ENCODE data around the gene NTM.

NTM gene

GRCh38 chr11:131923309-131923708 lies 552.9 kb downstream of the NTM start:
- no peak overlapping the region for H3K4me3 ChIP-seq (ENCODE audit: low read depth, low read length)

GRCh38 chr11:131924001-131924400 lies 553.6 kb downstream of the NTM start:
- H3K4me3 ChIP-seq (ENCODE audit: low read depth, low read length), result no peak overlapping the region
- no peak for TF ChIP-seq CTCF (IDR thresholded peaks at IDR 0.05; ENCODE audit: low read depth, low read length)

More at GRCh38 chr11:131923309-131923708, 552.9 kb downstream of the NTM start:
- TF ChIP-seq CTCF (IDR thresholded peaks at IDR 0.05; ENCODE audit: low read depth, low read length), result no peak

- H3K4me3 ChIP-seq (ENCODE audit: low read depth, low read length), result no peak overlapping the region
- TF ChIP-seq CTCF (IDR thresholded peaks at IDR 0.05; ENCODE audit: low read depth, low read length), result no peak
Measured at GRCh38 chr11:131924457-131925201, 554.2 kb downstream of the NTM start.

GRCh38 chr11:131925829-131926228 lies 555.4 kb downstream of the NTM start:
- no peak overlapping the region for H3K4me3 ChIP-seq (ENCODE audit: low read depth, low read length)
- TF ChIP-seq CTCF (IDR thresholded peaks at IDR 0.05; ENCODE audit: low read depth, low read length), result no peak

GRCh38 chr11:131928992-131929391 lies 558.6 kb downstream of the NTM start:
- TF ChIP-seq CTCF (IDR thresholded peaks at IDR 0.05; ENCODE audit: low read depth, low read length), result no peak

GRCh38 chr11:131932584-131933325 lies 562.3 kb downstream of the NTM start:
- no peak overlapping the region for H3K4me3 ChIP-seq (ENCODE audit: low read depth, low read length)
- no peak for TF ChIP-seq CTCF (IDR thresholded peaks at IDR 0.05; ENCODE audit: low read depth, low read length)

More at GRCh38 chr11:131928992-131929391, 558.6 kb downstream of the NTM start:
- no peak overlapping the region for H3K4me3 ChIP-seq (ENCODE audit: low read depth, low read length)

GRCh38 chr11:131934006-131934405 lies 563.6 kb downstream of the NTM start:
- no peak overlapping the region for H3K4me3 ChIP-seq (ENCODE audit: low read depth, low read length)
- TF ChIP-seq CTCF (IDR thresholded peaks at IDR 0.05; ENCODE audit: low read depth, low read length), result no peak
